Spleen (tissue), 3 donors: ENCODE data around the gene SP8.

Source experiments
- POLR2A ChIP-seq, 3 donors: fragments of 450-650 bp; IDR thresholded peaks; one replicate each; pipeline ENCODE4 v1.5.1; 2017; ENCODE audit warnings: antibody characterized with exemption in 3 of 3, mild to moderate bottlenecking in 1 of 3
- POLR2AphosphoS5 ChIP-seq, 3 donors: sonication (generic); formaldehyde crosslinking; IDR thresholded peaks; one replicate each; pipeline ENCODE4 v1.5.1; 2017; ENCODE audit warnings: antibody characterized with exemption in 3 of 3

DNA sequence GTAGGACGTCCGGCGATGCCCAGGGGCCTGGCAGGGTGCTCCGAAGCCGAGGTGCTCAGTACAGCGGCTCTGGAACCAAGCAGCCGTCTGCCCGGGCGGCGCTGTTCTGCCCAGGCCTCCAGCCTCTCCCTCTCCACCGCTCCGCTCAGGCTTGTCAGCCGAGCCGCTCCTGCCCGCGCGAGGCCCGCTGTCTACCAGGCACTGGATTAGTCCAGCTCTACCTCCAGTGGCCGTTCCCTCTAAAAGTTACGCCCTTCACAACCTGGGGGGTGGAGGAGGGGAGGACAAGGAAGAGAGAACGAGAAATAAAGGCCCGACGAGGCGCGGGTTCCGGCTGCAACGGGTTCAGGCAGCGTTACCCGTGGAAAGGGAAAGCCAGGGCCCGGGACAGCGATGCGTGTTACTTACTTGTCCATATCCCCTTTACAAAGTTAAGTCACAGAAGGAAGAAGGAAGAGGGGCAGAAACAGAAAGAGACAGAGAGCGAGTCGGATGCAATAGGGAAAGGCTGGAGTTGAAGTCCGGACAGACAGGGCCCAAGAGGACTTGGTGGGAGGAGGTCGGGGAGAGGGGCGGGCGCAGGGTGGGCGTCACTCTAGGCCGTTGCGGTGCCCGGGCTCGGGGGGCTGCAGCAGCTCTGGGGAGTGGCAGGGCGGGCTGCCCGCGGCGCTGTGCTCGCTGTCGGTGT lies 2.8 kb downstream of the SP8 start:
- TF ChIP-seq POLR2AphosphoS5 (IDR thresholded peaks at IDR 0.05) (peak in 1 of 3 donors; percentile 43), POLR2A (IDR thresholded peaks at IDR 0.05) (no peak)
